GM18526 (cell line): ENCODE data around the gene ACTG2.

ENCODE experiments used
- POLR2A ChIP-seq: IDR thresholded peaks from 3 replicates; pipeline ENCODE4 v1.6.1; 2011; ENCODE audit not compliant: insufficient read length; ENCODE audit errors: extremely low read depth

ACTG2 gene

GRCh38 chr2:73889206-73889605 lies 3.6 kb upstream of the ACTG2 start:
- TF ChIP-seq POLR2A, result no peak

- no peak for TF ChIP-seq POLR2A
These were observed 2.3 kb upstream of the ACTG2 start for GRCh38 chr2:73890301-73891092.

- TF ChIP-seq POLR2A, result no peak
These were observed 1.4 kb upstream of the ACTG2 start for GRCh38 chr2:73891276-73891901.

GRCh38 chr2:73893764-73894474 lies 1.1 kb downstream of the ACTG2 start:
- no peak for TF ChIP-seq POLR2A

- TF ChIP-seq POLR2A, result no peak
These were observed 1.7 kb downstream of the ACTG2 start for GRCh38 chr2:73894475-73894850.

- no peak for TF ChIP-seq POLR2A
These were observed 2.1 kb downstream of the ACTG2 start for GRCh38 chr2:73894877-73895276.

GRCh38 chr2:73895473-73895872 lies 2.7 kb downstream of the ACTG2 start:
- TF ChIP-seq POLR2A, result no peak

GRCh38 chr2:73896362-73897239 lies 3.8 kb downstream of the ACTG2 start:
- TF ChIP-seq POLR2A, result no peak

- no peak for TF ChIP-seq POLR2A
These were observed 4.4 kb downstream of the ACTG2 start for GRCh38 chr2:73897240-73897583.

GRCh38 chr2:73897934-73898333 lies 5.1 kb downstream of the ACTG2 start:
- no peak for TF ChIP-seq POLR2A

- no peak for TF ChIP-seq POLR2A
These were observed 7.1 kb downstream of the ACTG2 start for GRCh38 chr2:73899801-73900336.

GRCh38 chr2:73901143-73901542 lies 8.3 kb downstream of the ACTG2 start:
- no peak for TF ChIP-seq POLR2A

- no peak for TF ChIP-seq POLR2A
These were observed 9.5 kb downstream of the ACTG2 start for GRCh38 chr2:73902284-73902683.

GRCh38 chr2:73903313-73903712 lies 10.5 kb downstream of the ACTG2 start:
- TF ChIP-seq POLR2A, result no peak

GRCh38 chr2:73904952-73905351 lies 12.1 kb downstream of the ACTG2 start:
- TF ChIP-seq POLR2A, result no peak
